Measurements from ENCODE around the gene OR1J1.

The OR1J1 gene

GRCh38 chr9:122475717-122476116 is 2.0 kb downstream of the OR1J1 start:
- H3K4me3 ChIP-seq (ENCODE audit: low read length), result no peak overlapping the region
- no peaks in the 10 kb centered on the region for H3K36me3 ChIP-seq (ENCODE audit: insufficient read depth, low read length)
- H3K27me3 ChIP-seq (ENCODE audit: insufficient read depth, low read length), result peaks cover 7% of the 10 kb centered on the region
- H3K27ac ChIP-seq (ENCODE audit: low read depth, low read length), result no peak overlapping the region
- WGBS, result 83% methylated on average over 2 of the region's 2 CpGs
- H3K9me3 ChIP-seq (ENCODE audit: insufficient read depth, low read depth, low read length), result no peaks in the 10 kb centered on the region; the same call in 1 of the 2 replicates
- H3K4me1 ChIP-seq (ENCODE audit: insufficient read depth, low read length), result no peaks in the 10 kb centered on the region
- no peak overlapping the region for H3K9ac ChIP-seq (ENCODE audit: low read depth, low read length)

- H3K9ac ChIP-seq (ENCODE audit: low read depth, low read length), result no peak overlapping the region
- H3K36me3 ChIP-seq (ENCODE audit: insufficient read depth, low read length), result no peaks in the 10 kb centered on the region
- no peak overlapping the region for H3K4me3 ChIP-seq (ENCODE audit: low read length)
- peaks cover 7% of the 10 kb centered on the region for H3K27me3 ChIP-seq (ENCODE audit: insufficient read depth, low read length)
- no peaks in the 10 kb centered on the region for H3K4me1 ChIP-seq (ENCODE audit: insufficient read depth, low read length)
- WGBS, result 66% methylated on average over 3 of the region's 3 CpGs
- no peak overlapping the region for H3K27ac ChIP-seq (ENCODE audit: low read depth, low read length)
- H3K9me3 ChIP-seq (ENCODE audit: insufficient read depth, low read depth, low read length), result no peaks in the 10 kb centered on the region; the same call in 1 of the 2 replicates
These were observed 3.2 kb downstream of the OR1J1 start for GRCh38 chr9:122474561-122474960.

- Histone ChIP-seq H3K27me3 (ENCODE audit: insufficient read depth, low read length) (peaks cover 6% of the 10 kb centered on the region; the same call in 1 of the 2 replicates), H3K4me1 (ENCODE audit: insufficient read depth, low read length) (no peaks in the 10 kb centered on the region), H3K9me3 (ENCODE audit: insufficient read depth, low read depth, low read length) (no peaks in the 10 kb centered on the region), H3K36me3 (ENCODE audit: insufficient read depth, low read length) (no peaks in the 10 kb centered on the region), H3K4me3 (ENCODE audit: low read length) (no peak overlapping the region), H3K9ac (ENCODE audit: low read depth, low read length) (no peak overlapping the region), H3K27ac (ENCODE audit: low read depth, low read length) (no peak overlapping the region)
- WGBS, result 62% methylated on average over 4 of the region's 4 CpGs
These were observed 9.0 kb downstream of the OR1J1 start for GRCh38 chr9:122468735-122469134.

- Histone ChIP-seq H3K27me3 (ENCODE audit: insufficient read depth, low read length) (0 out of 2 replicates have a peak, but pooled peaks cover 3% of the 10 kb centered on the region), H3K4me3 (ENCODE audit: low read length) (no peak overlapping the region), H3K9ac (ENCODE audit: low read depth, low read length) (no peak overlapping the region), H3K9me3 (ENCODE audit: insufficient read depth, low read depth, low read length) (no peaks in the 10 kb centered on the region), H3K4me1 (ENCODE audit: insufficient read depth, low read length) (no peaks in the 10 kb centered on the region), H3K27ac (ENCODE audit: low read depth, low read length) (no peak overlapping the region), H3K36me3 (ENCODE audit: insufficient read depth, low read length) (no peaks in the 10 kb centered on the region)
- WGBS, result 54% methylated on average over 3 of the region's 3 CpGs
These were observed 11.3 kb downstream of the OR1J1 start for GRCh38 chr9:122466456-122466855.

- H3K27me3 ChIP-seq (ENCODE audit: insufficient read depth, low read length), result 0 out of 2 replicates have a peak, but pooled peaks cover 3% of the 10 kb centered on the region
- H3K9me3 ChIP-seq (ENCODE audit: insufficient read depth, low read depth, low read length), result no peaks in the 10 kb centered on the region
- H3K36me3 ChIP-seq (ENCODE audit: insufficient read depth, low read length), result no peaks in the 10 kb centered on the region
- no peak overlapping the region for H3K4me3 ChIP-seq (ENCODE audit: low read length)
- no peak overlapping the region for H3K27ac ChIP-seq (ENCODE audit: low read depth, low read length)
- no peaks in the 10 kb centered on the region for H3K4me1 ChIP-seq (ENCODE audit: insufficient read depth, low read length)
- H3K9ac ChIP-seq (ENCODE audit: low read depth, low read length), result no peak overlapping the region
- 35% methylated on average over 10 of the region's 10 CpGs for WGBS
These were observed 12.8 kb downstream of the OR1J1 start for GRCh38 chr9:122464633-122465567.

- Histone ChIP-seq H3K36me3 (ENCODE audit: insufficient read depth, low read length) (no peaks in the 10 kb centered on the region), H3K4me1 (ENCODE audit: insufficient read depth, low read length) (no peaks in the 10 kb centered on the region), H3K9ac (ENCODE audit: low read depth, low read length) (no peak overlapping the region), H3K9me3 (ENCODE audit: insufficient read depth, low read depth, low read length) (no peaks in the 10 kb centered on the region), H3K4me3 (ENCODE audit: low read length) (peak overlapping the region; percentile 23; the same call in 1 of the 2 replicates), H3K27ac (ENCODE audit: low read depth, low read length) (no peak overlapping the region), H3K27me3 (ENCODE audit: insufficient read depth, low read length) (0 out of 2 replicates have a peak, but pooled peaks cover 3% of the 10 kb centered on the region)
- 88% methylated on average over 10 of the region's 10 CpGs for WGBS
These were observed 13.7 kb downstream of the OR1J1 start for GRCh38 chr9:122463828-122464632.

- Histone ChIP-seq H3K9me3 (ENCODE audit: insufficient read depth, low read depth, low read length) (no peaks in the 10 kb centered on the region), H3K36me3 (ENCODE audit: insufficient read depth, low read length) (no peaks in the 10 kb centered on the region), H3K4me1 (ENCODE audit: insufficient read depth, low read length) (no peaks in the 10 kb centered on the region), H3K27me3 (ENCODE audit: insufficient read depth, low read length) (no peaks in the 10 kb centered on the region), H3K9ac (ENCODE audit: low read depth, low read length) (no peak overlapping the region), H3K27ac (ENCODE audit: low read depth, low read length) (no peak overlapping the region), H3K4me3 (ENCODE audit: low read length) (no peak overlapping the region)
- WGBS, result 100% methylated on average over 1 of the region's 1 CpG
These were observed 19.9 kb downstream of the OR1J1 start for GRCh38 chr9:122457787-122458186.

GRCh38 chr9:122456123-122456522 is 21.6 kb downstream of the OR1J1 start:
- Histone ChIP-seq H3K27me3 (ENCODE audit: insufficient read depth, low read length) (no peaks in the 10 kb centered on the region), H3K9me3 (ENCODE audit: insufficient read depth, low read depth, low read length) (no peaks in the 10 kb centered on the region), H3K4me3 (ENCODE audit: low read length) (no peak overlapping the region), H3K36me3 (ENCODE audit: insufficient read depth, low read length) (no peaks in the 10 kb centered on the region), H3K27ac (ENCODE audit: low read depth, low read length) (no peak overlapping the region), H3K9ac (ENCODE audit: low read depth, low read length) (no peak overlapping the region), H3K4me1 (ENCODE audit: insufficient read depth, low read length) (no peaks in the 10 kb centered on the region)
- WGBS, result 81% methylated on average over 3 of the region's 3 CpGs

DNA sequence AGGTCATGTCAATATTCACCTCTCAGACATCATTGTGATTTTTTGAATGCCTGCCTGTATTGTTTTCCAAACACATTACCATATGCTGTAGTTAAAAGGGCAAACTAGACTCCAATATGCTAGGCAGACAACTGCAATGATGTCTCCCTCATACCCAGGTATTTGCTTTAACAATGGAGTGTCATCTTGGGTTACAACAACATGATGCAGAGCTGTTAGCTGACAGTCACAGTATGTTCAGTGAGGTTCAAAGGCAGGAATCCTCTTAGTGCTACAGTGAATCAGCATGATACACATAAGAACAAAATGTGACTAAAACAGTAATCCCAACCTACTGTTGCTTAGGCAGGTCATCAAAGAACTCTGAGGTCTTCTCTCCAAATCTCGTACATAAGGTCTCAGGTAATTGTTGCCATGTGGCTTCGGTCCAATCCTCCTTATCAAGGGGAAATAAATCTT is 24.0 kb downstream of the OR1J1 start:
- 91% methylated on average over 2 of the region's 2 CpGs for WGBS
- no peak overlapping the region for H3K9ac ChIP-seq (ENCODE audit: low read depth, low read length)
- no peaks in the 10 kb centered on the region for H3K9me3 ChIP-seq (ENCODE audit: insufficient read depth, low read depth, low read length)
- H3K4me3 ChIP-seq (ENCODE audit: low read length), result no peak overlapping the region
- no peaks in the 10 kb centered on the region for H3K36me3 ChIP-seq (ENCODE audit: insufficient read depth, low read length)
- no peak overlapping the region for H3K27ac ChIP-seq (ENCODE audit: low read depth, low read length)
- no peaks in the 10 kb centered on the region for H3K27me3 ChIP-seq (ENCODE audit: insufficient read depth, low read length)
- no peaks in the 10 kb centered on the region for H3K4me1 ChIP-seq (ENCODE audit: insufficient read depth, low read length)

DNA sequence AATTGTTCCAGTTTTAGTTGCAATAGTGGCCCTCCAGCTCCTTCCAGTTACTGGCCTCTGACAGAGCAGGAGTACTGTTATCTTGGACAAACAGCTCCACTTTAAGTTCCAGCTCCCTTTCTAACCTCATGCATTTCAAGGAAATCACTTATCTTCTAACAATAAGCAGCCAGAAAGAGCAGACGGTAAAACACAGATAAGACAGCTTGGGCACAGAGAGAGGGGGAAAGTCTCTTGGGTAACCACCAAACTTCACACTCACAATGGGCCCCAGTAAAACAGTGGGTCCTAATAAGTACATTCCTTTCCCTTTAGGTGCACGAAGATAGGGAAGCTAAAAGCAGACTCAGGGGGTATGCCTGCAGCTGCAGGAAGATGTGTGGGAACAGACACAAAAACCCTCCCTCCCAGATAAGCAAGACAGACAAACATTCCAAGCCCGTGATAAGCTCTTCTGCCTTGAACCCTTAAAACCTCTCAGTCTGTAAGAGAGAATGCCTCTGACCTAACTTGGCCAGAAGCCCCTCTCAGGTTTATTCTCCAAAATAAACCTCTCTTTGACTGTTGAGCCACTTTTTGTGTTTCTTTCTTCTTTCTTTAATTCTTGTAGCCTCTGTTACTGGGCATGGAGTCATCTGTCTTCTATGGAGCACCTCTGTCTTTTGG is 30.8 kb downstream of the OR1J1 start:
- Histone ChIP-seq H3K9ac (ENCODE audit: low read depth, low read length) (no peak overlapping the region), H3K9me3 (ENCODE audit: insufficient read depth, low read depth, low read length) (peaks cover 29% of the 10 kb centered on the region), H3K27me3 (ENCODE audit: insufficient read depth, low read length) (no peaks in the 10 kb centered on the region), H3K36me3 (ENCODE audit: insufficient read depth, low read length) (no peaks in the 10 kb centered on the region), H3K27ac (ENCODE audit: low read depth, low read length) (no peak overlapping the region), H3K4me3 (ENCODE audit: low read length) (no peak overlapping the region), H3K4me1 (ENCODE audit: insufficient read depth, low read length) (no peaks in the 10 kb centered on the region)
- 75% methylated on average over 3 of the region's 3 CpGs for WGBS

Data from HUES64 (cell line).